Dedifferentiated amniotic fluid mesenchymal stem cell (primary cell): Measurements from ENCODE around the gene APOC4.
"Not testable (repeated sequence)": the region's sequence is repeated elsewhere in the genome, so short reads cannot be mapped to it uniquely, and the experiment has no call there.

Experiments used
- DNase-seq: peaks from one replicate; pipeline ENCODE4 v3.0.0-alpha.2; 2016; ENCODE audit errors: extremely low spot score

Gene APOC4

GRCh38 chr19:44958090-44958489 is 16.1 kb downstream of the APOC4 start:
- DNase-seq = no peak

GRCh38 chr19:44959691-44960090 is 17.7 kb downstream of the APOC4 start:
- no peak for DNase-seq

GRCh38 chr19:44960906-44961728 is 19.1 kb downstream of the APOC4 start:
- DNase-seq = no peak

GRCh38 chr19:44961821-44962220 is 19.8 kb downstream of the APOC4 start:
- DNase-seq = no peak

- DNase-seq = no peak
These were observed 26.1 kb downstream of the APOC4 start for GRCh38 chr19:44968118-44968517.

GRCh38 chr19:44968670-44969069 is 26.6 kb downstream of the APOC4 start:
- no peak for DNase-seq

GRCh38 chr19:44969437-44969836 is 27.4 kb downstream of the APOC4 start:
- no peak for DNase-seq

GRCh38 chr19:44971451-44971850 is 29.4 kb downstream of the APOC4 start:
- DNase-seq = not testable (repeated sequence)

- no peak for DNase-seq
These were observed 30.8 kb downstream of the APOC4 start for GRCh38 chr19:44972802-44973201.

- no peak for DNase-seq
These were observed 32.1 kb downstream of the APOC4 start for GRCh38 chr19:44973982-44974735.

GRCh38 chr19:44974857-44975256 is 32.8 kb downstream of the APOC4 start:
- DNase-seq = no peak

GRCh38 chr19:44975444-44975843 is 33.4 kb downstream of the APOC4 start:
- DNase-seq = no peak

GRCh38 chr19:44984005-44984404 is 42.0 kb downstream of the APOC4 start:
- no peak for DNase-seq

- no peak for DNase-seq
These were observed 43.4 kb downstream of the APOC4 start for GRCh38 chr19:44985445-44985844.

- DNase-seq = no peak
These were observed 44.4 kb downstream of the APOC4 start for GRCh38 chr19:44986389-44986788.

- no peak for DNase-seq
These were observed 45.2 kb downstream of the APOC4 start for GRCh38 chr19:44987148-44987675.

GRCh38 chr19:44988273-44988672 is 46.2 kb downstream of the APOC4 start:
- no peak for DNase-seq

GRCh38 chr19:44988896-44989556 is 47.0 kb downstream of the APOC4 start:
- no peak for DNase-seq

- no peak for DNase-seq
These were observed 48.4 kb downstream of the APOC4 start for GRCh38 chr19:44990459-44990858.

- DNase-seq = no peak
These were observed 48.9 kb downstream of the APOC4 start for GRCh38 chr19:44990966-44991365.

- DNase-seq = no peak
These were observed 50.5 kb downstream of the APOC4 start for GRCh38 chr19:44992336-44993163.
